Fibroblast of villous mesenchyme (primary cell): Measurements from ENCODE around the gene ZMYND12. TPM values are rescaled to one million over a fixed set of nuclear protein-coding genes. Genes with fewer than 3 reads are reported as not detected.
A peak's percentile ranks its signal among the peaks of the same experiment; 100 is the strongest.

ENCODE experiments used
- DNase-seq: peaks from one replicate; pipeline ENCODE4 v3.0.0-alpha.2; 2010; ENCODE audit warnings: low read depth
- H3K4me3 ChIP-seq: 2 replicates; pipeline ENCODE4 v1.5.1; 2011; ENCODE audit warnings: low read depth, mild to moderate bottlenecking, low read length
- CTCF ChIP-seq: IDR thresholded peaks from 2 replicates; pipeline ENCODE4 v1.5.1; 2012; ENCODE audit warnings: low read depth, mild to moderate bottlenecking, low read length; ENCODE audit not compliant: insufficient read depth
- total RNA-seq: library from RNA; depleted of rRNA; stranded (reverse); fragments of >200 nt; gene quantifications from 2 replicates; pipeline ENCODE4 v1.2.3, GENCODE V29; 2012

ZMYND12 gene
- total RNA-seq, 1 donor = 0.86 TPM

GRCh38 chr1:42462828-42463763 lies 7.3 kb upstream of the ZMYND12 start, which contains the start of gene CCDC30:
Gene CCDC30, plus strand, starts transcription at chr1:42463286. Its CDS starts 17,266 bp downstream, at chr1:42480552.
- peak; percentile 98 for DNase-seq
- peak within 1 kb of the TSS; percentile 79 for H3K4me3 ChIP-seq
- TF ChIP-seq CTCF = no peak

- no peak for TF ChIP-seq CTCF
- H3K4me3 ChIP-seq = no peak overlapping the region
- no peak for DNase-seq
Observed at GRCh38 chr1:42461196-42461595, 5.4 kb upstream of the ZMYND12 start.

GRCh38 chr1:42456754-42457089 lies 900 bp upstream of the ZMYND12 start:
- no peak for TF ChIP-seq CTCF
- peak overlapping the region; percentile 85 for H3K4me3 ChIP-seq
- peak; percentile 67 for DNase-seq

- DNase-seq = no peak
- H3K4me3 ChIP-seq = no peak overlapping the region
- no peak for TF ChIP-seq CTCF
Observed at GRCh38 chr1:42454403-42454802, 1.4 kb downstream of the ZMYND12 start.

GRCh38 chr1:42453386-42453785 lies 2.4 kb downstream of the ZMYND12 start:
- H3K4me3 ChIP-seq = no peak overlapping the region
- no peak for DNase-seq
- TF ChIP-seq CTCF = no peak

GRCh38 chr1:42450061-42450460 lies 5.8 kb downstream of the ZMYND12 start:
- H3K4me3 ChIP-seq = no peak overlapping the region
- DNase-seq = no peak
- no peak for TF ChIP-seq CTCF

- H3K4me3 ChIP-seq = no peak overlapping the region
- no peak for DNase-seq
- TF ChIP-seq CTCF = no peak
Observed at GRCh38 chr1:42449256-42449655, 6.6 kb downstream of the ZMYND12 start.
